LNCaP clone FGC (cell line): ENCODE measurements around the gene NAGLU.

Experiments
- DNase-seq: peaks from one replicate; pipeline ENCODE4 v3.0.0-alpha.2; 2011; ENCODE audit warnings: low read depth
- H3K4me3 ChIP-seq: 2 replicates; pipeline ENCODE4 v1.5.1; 2011; ENCODE audit warnings: mild to moderate bottlenecking, low read depth, low read length, control low read depth
- CTCF ChIP-seq: IDR thresholded peaks from 2 replicates; pipeline ENCODE4 v1.5.1; 2012; ENCODE audit warnings: mild to moderate bottlenecking; ENCODE audit not compliant: control insufficient read depth, insufficient read depth; ENCODE audit errors: extremely low read depth

NAGLU gene

GRCh38 chr17:42514279-42514678 is 21.8 kb upstream of the NAGLU start:
- no peak for DNase-seq
- H3K4me3 ChIP-seq = no peak overlapping the region
- no peak for TF ChIP-seq CTCF

GRCh38 chr17:42514867-42515266 is 21.2 kb upstream of the NAGLU start:
- no peak for TF ChIP-seq CTCF
- DNase-seq = no peak
- no peak overlapping the region for H3K4me3 ChIP-seq

DNA sequence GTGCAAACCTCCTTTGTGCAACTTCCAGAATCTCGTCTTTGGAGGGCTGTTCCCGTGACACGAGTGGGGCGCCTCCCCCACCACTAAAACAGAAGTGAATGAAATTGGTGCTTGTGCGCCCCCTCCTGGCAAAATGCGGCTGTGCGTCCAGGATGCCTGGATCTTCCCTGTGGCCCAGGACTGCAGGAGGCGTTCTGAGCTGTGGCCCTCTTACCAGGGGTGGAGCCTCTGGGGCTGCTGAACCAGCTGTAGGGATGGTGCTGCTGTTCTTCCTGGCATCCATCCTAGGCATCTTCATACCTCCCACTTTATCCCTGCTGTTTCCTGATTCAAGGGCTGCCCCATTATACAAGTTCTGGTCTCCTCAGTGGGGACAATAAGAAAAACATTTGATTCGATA is 18.5 kb upstream of the NAGLU start:
- H3K4me3 ChIP-seq = no peak overlapping the region
- peak; percentile 61 for DNase-seq
- peak; percentile 92 for TF ChIP-seq CTCF

GRCh38 chr17:42518046-42518754 is 17.8 kb upstream of the NAGLU start:
- no peak overlapping the region for H3K4me3 ChIP-seq
- TF ChIP-seq CTCF = no peak
- no peak for DNase-seq

DNA sequence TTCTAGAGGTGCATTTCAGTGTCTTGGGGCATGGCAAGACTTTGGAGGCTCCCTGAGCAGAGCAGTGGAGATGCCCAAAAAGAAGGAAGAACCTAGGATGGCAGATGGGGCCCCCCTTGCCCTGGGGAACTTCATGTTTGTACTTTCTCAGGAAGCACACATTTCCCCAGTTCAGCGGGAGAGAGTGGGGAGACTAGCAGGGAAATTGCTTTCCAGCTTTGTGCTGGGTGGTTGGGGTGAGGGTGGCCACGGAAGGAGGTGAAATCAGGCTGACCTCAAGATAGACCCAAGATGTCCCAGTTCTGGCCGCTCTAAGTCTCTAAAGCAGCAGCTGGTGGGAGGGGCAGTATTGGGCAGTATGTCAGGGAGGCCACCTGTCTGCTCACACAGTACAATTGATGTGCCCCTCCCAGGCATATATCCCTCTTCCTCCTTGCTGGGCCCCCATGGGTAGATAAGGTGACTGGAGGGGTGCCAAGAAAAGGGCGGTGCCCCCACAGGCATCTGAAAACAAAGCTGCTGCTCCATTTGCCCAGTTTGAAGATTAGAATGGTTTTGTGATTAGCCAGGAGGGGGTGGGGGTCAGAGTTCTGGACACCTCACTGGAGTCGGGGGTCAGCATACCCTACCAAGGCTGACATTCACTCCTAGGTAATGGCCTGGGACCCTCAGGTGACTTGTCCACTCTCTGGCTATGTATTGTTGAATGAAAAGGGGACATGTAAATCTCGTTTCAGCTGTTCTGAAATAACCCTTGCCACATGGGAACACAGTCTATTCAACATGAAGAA is 17.1 kb upstream of the NAGLU start:
- no peak overlapping the region for H3K4me3 ChIP-seq
- no peak for DNase-seq
- no peak for TF ChIP-seq CTCF

DNA sequence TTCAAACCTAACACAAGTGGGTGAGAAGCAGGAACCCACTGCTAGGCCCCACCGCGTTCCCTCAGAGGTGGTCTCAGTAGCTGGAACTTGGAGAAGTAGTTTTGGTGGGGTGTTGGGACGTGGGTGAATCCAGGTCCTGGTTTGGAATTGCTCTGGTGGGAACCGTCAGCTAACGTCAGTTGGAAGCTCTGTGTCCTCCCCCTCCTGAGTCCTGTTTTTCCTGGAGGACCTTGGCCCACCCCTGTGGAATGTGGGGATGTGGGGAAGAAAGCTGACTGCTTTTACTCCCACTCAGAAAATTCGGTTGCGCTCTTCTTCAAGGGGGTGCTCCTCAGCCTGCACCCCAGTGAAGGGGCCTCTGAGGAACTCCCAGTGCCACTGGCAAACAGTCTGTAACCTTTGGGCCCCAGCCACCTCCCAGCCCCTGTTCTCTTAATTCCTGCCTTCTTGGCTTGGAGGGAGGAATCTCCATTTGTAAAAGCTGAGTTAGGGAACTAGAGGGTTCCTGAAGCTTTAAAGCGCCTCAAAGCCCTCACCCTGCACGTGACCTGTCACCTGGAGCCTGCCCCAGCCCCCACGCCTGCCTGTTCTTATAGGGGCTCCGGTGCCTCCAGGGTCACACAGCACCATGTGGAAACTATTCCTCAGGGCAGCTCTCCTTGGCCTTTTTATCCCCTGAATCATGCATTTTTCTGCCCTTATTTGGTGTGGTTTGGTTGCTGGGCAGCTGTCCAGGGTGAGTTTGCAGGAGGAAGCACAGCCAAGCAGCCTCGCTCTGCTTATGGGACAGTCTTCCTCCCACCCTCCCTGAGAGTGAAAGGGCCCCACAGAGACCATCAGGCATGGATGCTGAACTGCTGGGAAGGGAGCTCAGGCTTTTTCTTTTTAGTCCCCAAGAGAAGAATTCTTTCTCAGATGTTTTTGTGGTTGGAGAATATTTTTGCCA is 16.2 kb upstream of the NAGLU start:
- DNase-seq = peak; percentile 69
- no peak for TF ChIP-seq CTCF
- no peak overlapping the region for H3K4me3 ChIP-seq
